Measurements from ENCODE around the gene KAZN.

The KAZN gene

GRCh38 chr1:14746393-14746792 lies 147.9 kb downstream of the KAZN start:
- DNase-seq: no peak

GRCh38 chr1:14748151-14748550 lies 149.7 kb downstream of the KAZN start:
- no peak for DNase-seq

- no peak for DNase-seq
These were observed 150.5 kb downstream of the KAZN start for GRCh38 chr1:14748977-14749376.

GRCh38 chr1:14750490-14750889 lies 152.0 kb downstream of the KAZN start:
- DNase-seq: no peak

GRCh38 chr1:14755518-14756252 lies 157.2 kb downstream of the KAZN start:
- DNase-seq: peak; percentile 6

GRCh38 chr1:14756589-14757285 lies 158.3 kb downstream of the KAZN start:
- no peak for DNase-seq

GRCh38 chr1:14757286-14757625 lies 158.8 kb downstream of the KAZN start:
- DNase-seq: no peak

GRCh38 chr1:14759042-14759818 lies 160.7 kb downstream of the KAZN start:
- no peak for DNase-seq

GRCh38 chr1:14759843-14760242 lies 161.4 kb downstream of the KAZN start:
- no peak for DNase-seq

- DNase-seq: no peak
These were observed 162.3 kb downstream of the KAZN start for GRCh38 chr1:14760780-14761179.

GRCh38 chr1:14761291-14762153 lies 163.0 kb downstream of the KAZN start:
- no peak for DNase-seq

- no peak for DNase-seq
These were observed 165.5 kb downstream of the KAZN start for GRCh38 chr1:14763977-14764376.

GRCh38 chr1:14765773-14766172 lies 167.3 kb downstream of the KAZN start:
- no peak for DNase-seq

- no peak for DNase-seq
These were observed 168.6 kb downstream of the KAZN start for GRCh38 chr1:14767075-14767474.

GRCh38 chr1:14768582-14769304 lies 170.3 kb downstream of the KAZN start:
- DNase-seq: no peak

GRCh38 chr1:14769486-14770274 lies 171.2 kb downstream of the KAZN start:
- DNase-seq: no peak

GRCh38 chr1:14773396-14774025 lies 175.0 kb downstream of the KAZN start:
- DNase-seq: no peak

- DNase-seq: no peak
These were observed 175.7 kb downstream of the KAZN start for GRCh38 chr1:14774225-14774624.

- DNase-seq: no peak
These were observed 176.5 kb downstream of the KAZN start for GRCh38 chr1:14774988-14775387.

GRCh38 chr1:14775434-14775833 lies 176.9 kb downstream of the KAZN start:
- no peak for DNase-seq
